Peyer's patch (tissue), 4 donors: Measurements from ENCODE around the gene CYFIP1.

ENCODE experiments used
- POLR2A ChIP-seq, 2 donors: fragments of 450-650 bp; IDR thresholded peaks; one replicate each; pipeline ENCODE4 v1.5.1; 2017; ENCODE audit warnings: antibody characterized with exemption in 2 of 2, mild to moderate bottlenecking in 2 of 2, moderate library complexity in 2 of 2
- TF ChIP-seq, protein P1 (sequence below), 6 experiments: fragments of 450-650 bp in 4 of 6; fragments of 200-600 bp in 2 of 6; sonication (generic) in 1 of 6; IDR thresholded peaks; one replicate each; pipeline ENCODE4 v1.5.1; 2017 to 2019; ENCODE audit warnings: antibody characterized with exemption in 6 of 6, mild to moderate bottlenecking in 3 of 6, moderate library complexity in 1 of 6

DNA sequence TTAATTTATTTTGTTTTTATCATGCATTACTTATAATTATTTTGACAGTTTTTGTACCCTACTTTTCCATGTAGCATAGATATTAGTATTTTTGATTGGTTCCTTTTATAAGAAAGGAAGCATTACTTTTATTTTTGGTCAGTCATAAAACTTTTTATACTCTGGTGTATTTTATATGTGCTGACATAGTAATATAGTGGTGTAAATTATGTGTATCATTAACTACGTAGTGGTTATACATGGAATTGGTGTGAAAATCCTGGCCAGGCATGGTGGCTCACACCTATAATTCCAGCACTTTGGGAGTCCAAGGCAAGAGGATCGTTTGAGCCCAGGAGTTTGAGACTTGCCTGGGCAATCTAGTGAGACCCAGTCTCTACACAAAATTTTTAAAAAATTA, 160.5 kb downstream of the CYFIP1 start:
- no peak for TF ChIP-seq POLR2A (IDR thresholded peaks at IDR 0.05)
- TF ChIP-seq, protein P1, sequence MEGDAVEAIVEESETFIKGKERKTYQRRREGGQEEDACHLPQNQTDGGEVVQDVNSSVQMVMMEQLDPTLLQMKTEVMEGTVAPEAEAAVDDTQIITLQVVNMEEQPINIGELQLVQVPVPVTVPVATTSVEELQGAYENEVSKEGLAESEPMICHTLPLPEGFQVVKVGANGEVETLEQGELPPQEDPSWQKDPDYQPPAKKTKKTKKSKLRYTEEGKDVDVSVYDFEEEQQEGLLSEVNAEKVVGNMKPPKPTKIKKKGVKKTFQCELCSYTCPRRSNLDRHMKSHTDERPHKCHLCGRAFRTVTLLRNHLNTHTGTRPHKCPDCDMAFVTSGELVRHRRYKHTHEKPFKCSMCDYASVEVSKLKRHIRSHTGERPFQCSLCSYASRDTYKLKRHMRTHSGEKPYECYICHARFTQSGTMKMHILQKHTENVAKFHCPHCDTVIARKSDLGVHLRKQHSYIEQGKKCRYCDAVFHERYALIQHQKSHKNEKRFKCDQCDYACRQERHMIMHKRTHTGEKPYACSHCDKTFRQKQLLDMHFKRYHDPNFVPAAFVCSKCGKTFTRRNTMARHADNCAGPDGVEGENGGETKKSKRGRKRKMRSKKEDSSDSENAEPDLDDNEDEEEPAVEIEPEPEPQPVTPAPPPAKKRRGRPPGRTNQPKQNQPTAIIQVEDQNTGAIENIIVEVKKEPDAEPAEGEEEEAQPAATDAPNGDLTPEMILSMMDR (IDR thresholded peaks at IDR 0.05) = no peak
